ENCODE measurements around the gene TANC2. TPM values are rescaled to one million over a fixed set of nuclear protein-coding genes. Genes with fewer than 3 reads are reported as not detected.
A peak's percentile ranks its signal among the peaks of the same experiment; 100 is the strongest.

The TANC2 gene
- total and polyA plus RNA-seq, 8 donors = 1.1 to 99.1 (median 9.3) TPM

- H3K4me1 ChIP-seq = peaks cover 0 to 8% (median 0%) of the 10 kb centered on the region in 4 donors
- DNase-seq = no peak
- TF ChIP-seq CTCF (IDR thresholded peaks at IDR 0.05) = no peak
- no peak for TF ChIP-seq EP300 (IDR thresholded peaks at IDR 0.05)
- no peak for TF ChIP-seq POLR2A (IDR thresholded peaks at IDR 0.05)
- TF ChIP-seq POLR2AphosphoS5 (IDR thresholded peaks at IDR 0.05) = no peak
- no peak overlapping the region for H3K27ac ChIP-seq
- intact Hi-C loops (cut with DNase I; ENCODE audit: low total_unique reads) = no loop called here
- no peaks in the 10 kb centered on the region for H3K9me3 ChIP-seq
- WGBS, 5 donors = 77 to 86% (median 78%) methylated on average over 4 of the region's 4 CpGs
- H3K4me3 ChIP-seq = no peak overlapping the region
- H3K36me3 ChIP-seq = no peaks in the 10 kb centered on the region
- H3K27me3 ChIP-seq = no peaks in the 10 kb centered on the region
These were observed 28.9 kb downstream of the TANC2 start for GRCh38 chr17:62994931-62995330.

GRCh38 chr17:62995377-62995885 lies 29.4 kb downstream of the TANC2 start:
- TF ChIP-seq CTCF (IDR thresholded peaks at IDR 0.05) = peak in 4 of 7 experiments; percentile 27 to 45 (median 40)
- no peak for TF ChIP-seq EP300 (IDR thresholded peaks at IDR 0.05)
- no peak overlapping the region for H3K4me3 ChIP-seq
- no peak overlapping the region for H3K27ac ChIP-seq
- H3K27me3 ChIP-seq = no peaks in the 10 kb centered on the region
- H3K36me3 ChIP-seq = no peaks in the 10 kb centered on the region
- intact Hi-C loops (cut with DNase I; ENCODE audit: low total_unique reads) = no loop called here
- DNase-seq = peak; percentile 45 to 55
- WGBS, 5 donors = 59 to 85% (median 71%) methylated on average over 3 of the region's 3 CpGs
- H3K4me1 ChIP-seq = peaks cover 0 to 8% (median 0%) of the 10 kb centered on the region in 4 donors
- H3K9me3 ChIP-seq = no peaks in the 10 kb centered on the region

- TF ChIP-seq EP300 (IDR thresholded peaks at IDR 0.05) = no peak
- intact Hi-C loops (cut with DNase I; ENCODE audit: low total_unique reads) = no loop called here
- no peaks in the 10 kb centered on the region for H3K27me3 ChIP-seq
- no peaks in the 10 kb centered on the region for H3K9me3 ChIP-seq
- peaks cover 0 to 8% (median 0%) of the 10 kb centered on the region in 4 donors for H3K4me1 ChIP-seq
- H3K4me3 ChIP-seq = no peak overlapping the region
- H3K36me3 ChIP-seq = no peaks in the 10 kb centered on the region
- WGBS, 5 donors = 85 to 96% (median 92%) methylated on average over 8 of the region's 8 CpGs
- no peak for DNase-seq
- H3K27ac ChIP-seq = no peak overlapping the region
These were observed 30.2 kb downstream of the TANC2 start for GRCh38 chr17:62996221-62996620.

- intact Hi-C loops (cut with DNase I; ENCODE audit: low total_unique reads) = no loop called here
- peaks cover 0 to 8% (median 0%) of the 10 kb centered on the region in 4 donors for H3K4me1 ChIP-seq
- H3K27ac ChIP-seq = no peak overlapping the region
- no peak for DNase-seq
- no peaks in the 10 kb centered on the region for H3K27me3 ChIP-seq
- 82 to 97% (median 88%) methylated on average over 1 of the region's 1 CpG for WGBS, 5 donors
- TF ChIP-seq EP300 (IDR thresholded peaks at IDR 0.05) (no peak), POLR2A (IDR thresholded peaks at IDR 0.05) (no peak), CTCF (IDR thresholded peaks at IDR 0.05) (no peak), POLR2AphosphoS5 (IDR thresholded peaks at IDR 0.05) (no peak)
- no peaks in the 10 kb centered on the region for H3K9me3 ChIP-seq
- H3K36me3 ChIP-seq = no peaks in the 10 kb centered on the region
- no peak overlapping the region for H3K4me3 ChIP-seq
These were observed 32.1 kb downstream of the TANC2 start for GRCh38 chr17:62998166-62998565.

- Histone ChIP-seq H3K4me1 (peaks cover 0 to 8% (median 0%) of the 10 kb centered on the region in 4 donors), H3K27me3 (no peaks in the 10 kb centered on the region), H3K27ac (no peak overlapping the region), H3K36me3 (no peaks in the 10 kb centered on the region), H3K9me3 (no peaks in the 10 kb centered on the region), H3K4me3 (no peak overlapping the region)
- WGBS, 5 donors = 88 to 100% (median 100%) methylated on average over 1 of the region's 1 CpG
- TF ChIP-seq POLR2A (IDR thresholded peaks at IDR 0.05) (no peak), EP300 (IDR thresholded peaks at IDR 0.05) (no peak), POLR2AphosphoS5 (IDR thresholded peaks at IDR 0.05) (no peak), CTCF (IDR thresholded peaks at IDR 0.05) (no peak)
- intact Hi-C loops (cut with DNase I; ENCODE audit: low total_unique reads) = no loop called here
- no peak for DNase-seq
These were observed 32.8 kb downstream of the TANC2 start for GRCh38 chr17:62998665-62999393.
